ENCODE measurements around the gene GALK2. TPM values are rescaled to one million over a fixed set of nuclear protein-coding genes. Genes with fewer than 3 reads are reported as not detected.
"Not testable (repeated sequence)": the region's sequence is repeated elsewhere in the genome, so short reads cannot be mapped to it uniquely, and the experiment has no call there.

Gene GALK2
- total RNA-seq, 1 experiment from 2014 or later: 34.7 TPM

DNA sequence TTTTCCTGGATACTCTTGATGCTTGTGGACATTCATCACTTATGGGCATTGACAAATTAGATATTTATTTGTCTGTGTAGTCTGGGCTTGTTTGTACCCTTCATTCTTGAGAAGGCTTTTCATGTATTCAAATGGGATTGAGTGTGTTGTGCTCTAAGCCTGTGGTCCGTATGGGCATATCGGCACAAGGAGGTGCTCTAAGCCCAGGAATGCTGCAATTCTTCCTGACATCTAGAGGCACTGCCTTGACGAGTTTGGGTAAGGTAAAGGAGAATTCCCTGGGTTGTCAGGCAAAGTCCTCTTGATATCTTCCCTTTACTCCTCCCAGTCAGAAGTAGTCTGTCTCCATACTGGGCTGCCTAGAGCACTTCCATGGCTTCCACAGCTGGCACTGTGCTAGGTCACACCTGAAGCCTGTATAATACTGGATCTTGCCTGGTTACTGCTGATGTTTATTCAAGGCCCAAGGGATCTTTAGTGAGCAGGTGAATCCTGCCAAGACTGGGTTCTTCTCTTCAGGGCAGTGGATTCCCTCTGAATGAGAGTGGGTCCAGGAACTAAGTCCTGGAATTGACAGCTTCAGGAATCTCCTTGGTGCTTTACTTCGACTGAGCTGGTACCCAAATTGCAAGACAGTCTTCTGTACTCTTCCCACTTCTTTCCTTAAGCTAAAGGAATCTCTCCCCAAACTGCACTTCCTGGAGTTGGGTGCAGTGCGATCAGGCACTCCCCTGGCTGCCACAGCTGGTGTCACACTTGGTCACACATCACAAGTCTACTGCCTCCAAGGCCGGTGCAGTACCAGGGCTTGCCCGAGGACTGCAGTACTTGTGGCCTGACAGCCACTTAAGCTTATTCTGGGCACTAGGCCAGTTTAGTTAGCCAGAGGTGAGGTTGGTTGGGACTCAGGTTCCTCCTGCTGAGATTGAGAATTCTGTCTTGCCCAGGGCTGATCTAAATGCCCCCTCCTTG is 46.0 kb downstream of the GALK2 start:
- DNase-seq (ENCODE audit: low spot score): peak; percentile 65

DNA sequence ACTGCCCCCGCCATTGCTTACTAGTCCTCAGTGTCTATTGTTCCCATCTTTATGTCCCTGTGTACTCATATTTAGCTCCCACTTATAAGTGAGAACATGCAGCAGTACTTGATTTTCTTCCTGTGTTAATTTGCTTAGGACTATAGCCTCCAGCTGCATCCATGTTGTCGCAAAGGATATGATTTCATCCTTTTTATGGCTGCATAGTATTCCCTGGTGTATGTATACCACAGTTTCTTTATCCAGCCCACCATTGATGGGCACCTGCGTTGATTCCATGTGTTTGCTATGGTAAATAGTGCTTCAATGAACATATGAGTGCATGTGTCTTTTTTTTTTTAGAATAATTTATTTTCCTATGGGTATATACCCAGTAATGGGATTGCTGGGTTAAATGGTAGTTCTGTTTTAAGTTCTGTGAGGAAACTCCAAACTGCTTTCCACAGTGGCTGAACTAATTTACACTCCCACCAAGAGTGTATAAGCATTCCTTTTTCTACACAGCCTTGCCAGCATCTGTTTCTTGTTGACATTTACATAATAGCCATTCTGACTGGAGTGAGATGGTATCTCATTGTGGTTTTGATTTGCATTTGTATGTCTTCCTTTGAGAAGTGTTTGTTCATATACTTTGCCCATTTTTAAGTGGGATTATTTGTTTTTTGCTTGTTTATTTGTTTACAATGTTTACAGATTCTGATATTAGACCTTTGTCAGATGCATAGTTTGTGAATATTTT is 53.7 kb downstream of the GALK2 start:
- DNase-seq (ENCODE audit: low spot score): no peak

DNA sequence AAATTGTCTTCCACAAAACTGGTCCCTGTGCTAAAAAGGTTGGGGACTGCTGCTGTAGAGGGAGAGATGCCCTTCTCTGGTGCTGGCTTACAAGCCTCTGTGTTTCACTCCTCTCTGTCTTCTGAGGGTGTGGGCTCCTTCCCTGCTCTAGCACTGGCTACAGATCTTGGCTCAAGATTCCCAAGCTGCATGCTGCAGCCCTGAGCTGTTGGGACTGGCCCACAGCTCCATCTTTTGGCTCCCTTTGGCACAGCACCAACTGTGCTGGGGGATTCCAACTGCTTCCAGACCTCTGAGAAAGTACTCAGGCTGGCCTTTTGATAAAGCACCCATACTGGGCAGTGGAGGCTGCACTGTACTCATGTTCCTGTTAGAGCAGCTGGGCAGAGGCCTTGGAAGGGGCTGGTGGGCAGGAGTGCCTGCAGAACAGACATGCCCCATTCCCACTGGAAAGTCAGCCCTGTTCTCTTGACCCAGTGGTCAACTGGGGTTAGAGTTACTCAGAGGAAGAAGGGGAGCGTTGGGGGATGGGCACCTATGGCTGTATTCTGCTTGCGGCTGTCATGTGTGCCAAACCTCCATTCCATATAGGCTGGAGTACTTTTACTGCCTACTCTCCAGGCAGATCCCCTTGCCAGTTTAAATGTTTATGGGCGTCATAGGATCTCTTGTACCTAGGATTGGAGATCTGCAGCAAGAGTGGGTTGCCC is 55.7 kb downstream of the GALK2 start:
- peak; percentile 53 for DNase-seq (ENCODE audit: low spot score)

DNA sequence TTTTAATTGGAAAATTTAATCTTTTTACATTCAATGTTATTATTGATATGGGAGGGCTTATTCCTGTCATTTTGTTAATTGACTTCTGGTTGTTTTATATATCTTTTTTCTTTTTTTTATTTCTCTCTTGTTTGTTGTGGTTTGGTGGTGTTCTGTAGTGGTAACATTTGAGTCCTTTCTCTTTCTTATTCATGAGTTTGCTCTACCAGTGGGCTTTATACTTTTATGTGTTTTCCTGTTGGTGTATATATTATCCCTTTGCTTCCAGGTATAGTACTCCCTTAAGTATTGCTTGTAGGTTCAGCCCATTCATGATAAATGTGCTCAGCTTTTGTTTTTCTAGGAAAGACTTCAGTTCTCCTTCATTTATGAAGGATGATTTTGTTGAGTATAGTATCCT is 57.6 kb downstream of the GALK2 start:
- no peak for DNase-seq (ENCODE audit: low spot score)

DNA sequence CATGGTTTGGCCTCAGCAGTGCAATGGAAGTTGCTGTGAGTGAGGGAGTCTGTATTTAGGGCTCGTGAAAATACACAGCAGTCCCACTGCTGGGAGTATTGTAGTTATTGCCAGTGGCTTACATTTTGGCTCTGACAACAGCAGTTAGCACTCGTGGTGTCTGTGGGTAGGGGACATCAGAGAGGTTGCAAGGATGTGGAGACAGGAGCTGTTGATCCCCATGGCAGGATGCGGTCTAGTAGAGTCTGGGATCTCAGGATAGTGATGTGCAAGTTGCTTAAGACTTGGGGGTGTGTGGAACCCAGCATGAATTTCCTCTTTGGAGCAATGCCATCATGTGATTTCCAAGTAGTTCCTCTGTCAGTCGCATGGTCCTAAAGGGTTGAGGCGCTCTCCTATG is 59.9 kb downstream of the GALK2 start:
- DNase-seq (ENCODE audit: low spot score): no peak

DNA sequence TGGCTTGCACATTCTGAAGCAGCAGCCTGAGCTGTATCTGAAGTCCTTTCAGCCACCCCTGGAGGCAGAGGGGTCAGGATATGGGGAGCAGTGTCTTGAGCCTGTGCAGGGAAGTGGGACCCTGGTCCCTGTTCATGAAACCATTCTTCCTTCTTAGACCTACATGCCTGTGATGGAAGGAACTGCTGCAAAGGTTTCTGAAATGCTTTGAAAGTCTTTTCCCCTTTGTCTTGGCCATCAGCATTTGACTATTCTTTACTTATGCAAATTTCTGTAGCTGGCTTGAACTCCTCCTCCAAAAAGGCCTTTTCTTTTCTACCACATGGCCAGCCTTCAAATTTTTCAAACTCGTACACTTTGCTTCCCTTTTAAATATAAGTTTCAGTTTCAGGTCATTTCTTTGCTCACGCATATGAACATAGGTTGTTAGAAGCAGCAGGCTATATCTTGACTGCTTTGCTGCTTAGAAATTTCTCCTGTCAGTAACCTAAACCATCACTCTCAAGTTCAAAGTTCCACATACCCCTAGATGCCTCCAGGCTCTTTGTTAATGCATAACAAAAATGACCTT is 62.3 kb downstream of the GALK2 start:
- DNase-seq (ENCODE audit: low spot score): no peak

DNA sequence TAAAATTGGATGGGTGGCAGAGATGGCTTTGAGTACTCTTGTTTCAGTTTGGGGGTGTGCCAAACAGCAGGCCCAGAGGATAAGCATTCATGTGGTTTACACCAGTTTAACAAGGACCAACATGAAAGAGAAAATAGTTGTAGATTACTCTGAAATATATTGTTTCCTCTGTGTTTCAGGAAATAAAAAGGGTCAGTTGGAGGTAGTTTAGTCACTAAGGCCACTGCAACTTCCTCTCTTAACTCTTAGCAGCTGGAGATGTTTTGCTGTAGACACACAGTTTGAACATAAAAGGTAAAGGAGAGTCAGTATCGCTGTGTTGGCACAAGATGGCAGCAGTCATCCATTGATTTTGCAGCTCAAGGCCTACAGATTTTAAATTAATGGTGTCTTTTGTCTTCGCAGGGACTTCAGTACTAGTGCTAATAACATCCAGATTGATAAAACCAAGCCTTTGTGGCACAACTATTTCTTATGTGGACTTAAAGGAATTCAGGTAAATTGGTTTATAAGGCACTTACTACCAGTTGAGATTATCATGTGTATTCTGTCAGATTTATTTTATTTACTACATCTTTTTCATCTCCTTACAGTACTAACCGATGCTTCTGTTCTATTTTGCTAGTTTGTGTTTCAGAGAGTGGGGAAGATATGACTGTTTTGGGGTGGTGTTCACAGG is 65.5 kb downstream of the GALK2 start:
- peak; percentile 74 for DNase-seq (ENCODE audit: low spot score)

DNA sequence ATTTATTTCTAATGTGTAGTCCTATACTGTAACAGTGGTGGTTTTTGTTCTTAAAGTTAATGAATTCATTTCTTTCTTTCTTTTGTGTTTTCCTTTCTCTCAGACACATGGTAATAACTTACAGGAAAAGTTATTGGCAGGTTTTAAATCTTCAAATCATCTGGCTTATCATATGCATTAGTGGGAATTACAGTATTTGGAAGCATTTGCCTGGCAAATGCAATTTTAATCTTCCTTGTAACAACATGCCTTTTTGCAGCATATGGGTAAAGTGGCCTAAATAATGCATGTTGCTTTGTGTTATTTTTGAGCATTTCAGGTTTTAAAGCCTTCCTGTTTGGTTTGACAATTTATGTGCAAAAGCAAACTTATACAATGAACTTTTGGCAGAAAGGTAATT is 66.8 kb downstream of the GALK2 start:
- no peak for DNase-seq (ENCODE audit: low spot score)

DNA sequence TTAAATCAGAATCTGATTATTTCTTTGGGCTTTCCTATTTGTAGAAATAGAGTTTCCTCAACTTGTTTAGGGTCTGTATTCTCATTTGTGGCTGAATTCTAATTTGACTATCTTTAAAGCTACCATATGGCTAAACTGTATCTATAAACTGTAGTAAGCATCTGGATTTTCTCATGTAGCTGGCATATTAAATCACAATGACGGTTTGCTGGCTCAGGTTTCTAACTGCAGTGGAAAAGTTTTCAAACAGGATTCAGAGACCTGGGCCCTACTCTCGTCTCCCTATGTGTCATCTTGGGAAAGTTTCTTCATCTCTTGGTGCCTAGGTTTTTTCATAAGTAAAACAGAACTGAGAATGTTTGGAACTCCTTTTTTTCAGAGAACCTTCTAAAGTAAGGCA is 68.3 kb downstream of the GALK2 start:
- DNase-seq (ENCODE audit: low spot score): no peak

DNA sequence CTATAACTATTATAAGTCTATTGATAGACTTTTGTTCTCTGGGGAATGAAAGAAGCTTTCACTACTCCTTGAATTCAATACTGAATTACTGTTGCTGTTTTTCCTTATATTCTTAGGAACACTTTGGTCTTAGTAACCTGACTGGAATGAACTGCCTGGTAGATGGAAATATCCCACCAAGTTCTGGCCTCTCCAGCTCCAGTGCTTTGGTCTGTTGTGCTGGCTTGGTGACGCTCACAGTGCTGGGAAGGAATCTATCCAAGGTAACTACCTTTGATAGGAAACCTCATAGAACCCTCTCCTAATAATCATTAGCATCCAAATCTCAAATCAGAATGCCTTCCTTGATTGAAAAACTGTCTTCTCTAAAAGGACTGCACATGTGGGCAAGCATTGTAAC is 69.1 kb downstream of the GALK2 start:
- DNase-seq (ENCODE audit: low spot score): no peak

DNA sequence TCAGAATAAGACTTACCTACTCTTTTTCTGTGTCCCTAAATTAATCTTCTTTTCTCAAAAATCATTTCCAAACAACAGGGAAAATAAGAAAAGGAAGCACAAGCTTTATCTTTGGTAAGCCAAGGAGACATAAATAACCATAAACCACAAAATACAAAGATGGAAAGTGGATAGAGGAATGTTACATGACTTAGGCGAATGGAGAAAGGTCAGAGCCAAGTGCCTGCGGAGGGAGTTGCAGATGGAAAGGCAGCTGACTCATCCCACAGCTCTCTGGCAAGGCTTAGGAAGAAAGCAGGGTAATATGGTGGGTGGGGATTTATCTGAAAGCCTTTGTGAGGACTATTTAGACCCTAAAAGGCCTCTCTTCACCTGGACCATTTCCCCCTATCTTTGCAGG is 72.8 kb downstream of the GALK2 start:
- DNase-seq (ENCODE audit: low spot score): no peak

DNA sequence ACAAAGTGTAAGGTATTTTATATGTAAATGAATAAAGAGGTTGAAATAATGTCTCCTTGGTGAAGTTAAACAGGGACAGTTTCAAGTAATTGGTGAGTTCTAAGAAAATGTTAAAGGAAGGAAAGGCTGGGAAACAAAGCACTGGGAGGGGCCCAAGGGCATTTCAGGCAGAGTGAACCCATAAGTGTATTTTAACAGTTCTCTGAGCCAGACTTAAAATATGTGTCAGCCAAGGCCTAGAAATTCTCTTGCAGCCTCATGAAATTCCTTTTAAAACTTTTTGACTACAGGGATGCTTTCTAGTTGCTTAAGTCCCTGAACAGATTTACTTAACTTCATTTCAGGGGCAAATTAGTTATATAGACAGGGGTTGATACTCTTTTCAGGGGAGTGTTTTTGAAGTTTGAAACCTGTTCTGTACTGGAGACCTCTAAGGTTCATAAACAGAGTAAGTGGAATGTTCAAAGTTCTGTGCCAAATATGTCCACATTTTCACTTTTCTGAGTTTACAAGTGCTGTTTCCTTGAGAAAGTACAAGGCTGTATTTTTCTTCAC is 77.6 kb downstream of the GALK2 start:
- DNase-seq (ENCODE audit: low spot score): no peak

DNA sequence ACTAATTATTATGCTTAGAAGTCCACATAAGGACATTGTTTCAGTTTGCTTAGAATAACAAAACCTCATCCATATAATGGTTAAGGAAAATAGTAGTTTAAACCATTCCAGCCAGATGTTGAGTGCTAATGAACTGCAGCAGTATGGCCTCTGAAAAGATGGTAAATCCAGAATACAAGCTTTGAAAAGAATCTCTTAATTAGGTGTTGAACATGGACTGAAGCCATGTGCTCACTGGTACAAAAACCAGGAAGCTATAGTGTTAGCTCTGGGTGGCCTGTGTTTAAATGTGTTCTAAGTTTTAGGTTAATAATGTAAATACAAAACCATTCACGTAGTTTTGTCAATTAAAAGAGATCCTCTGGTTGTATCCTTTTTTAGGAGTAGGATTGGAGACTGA is 78.2 kb downstream of the GALK2 start:
- DNase-seq (ENCODE audit: low spot score): no peak

DNA sequence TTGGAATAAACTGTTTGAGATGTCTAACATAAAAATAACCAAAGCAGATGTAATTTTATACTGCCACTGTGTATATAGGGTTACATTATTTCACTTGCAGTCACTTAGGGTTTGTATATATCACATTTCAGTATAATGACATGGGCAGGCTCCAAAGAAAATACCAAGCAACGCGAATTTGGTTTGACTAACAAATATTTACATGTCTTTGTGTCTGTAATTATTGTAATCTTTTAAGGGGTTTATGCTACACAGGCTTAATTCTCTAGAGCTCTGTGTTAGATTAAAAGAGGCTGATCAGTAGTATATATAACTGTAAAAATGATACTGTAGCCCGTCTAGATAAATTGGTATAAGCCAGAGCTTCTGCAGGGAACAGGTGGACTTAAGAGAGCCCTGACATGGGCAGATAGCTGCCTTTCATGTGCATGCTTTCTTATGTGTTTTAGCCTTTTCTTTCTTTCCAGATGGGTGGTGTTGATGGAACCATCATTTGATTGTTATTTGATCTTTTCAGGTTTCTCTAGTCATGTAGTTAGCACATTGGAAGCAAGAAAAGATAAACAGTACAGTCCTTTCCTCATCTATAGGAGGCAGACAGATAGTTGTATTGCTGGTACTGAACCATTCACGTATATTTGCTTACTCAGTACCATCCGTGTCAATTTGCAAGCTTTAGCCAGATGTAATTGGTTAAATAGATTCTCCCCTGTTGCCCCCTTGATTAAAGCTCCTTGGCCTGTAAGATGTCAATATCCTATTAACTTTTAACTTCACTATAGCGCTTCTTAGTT is 86.1 kb downstream of the GALK2 start:
- DNase-seq (ENCODE audit: low spot score): no peak

DNA sequence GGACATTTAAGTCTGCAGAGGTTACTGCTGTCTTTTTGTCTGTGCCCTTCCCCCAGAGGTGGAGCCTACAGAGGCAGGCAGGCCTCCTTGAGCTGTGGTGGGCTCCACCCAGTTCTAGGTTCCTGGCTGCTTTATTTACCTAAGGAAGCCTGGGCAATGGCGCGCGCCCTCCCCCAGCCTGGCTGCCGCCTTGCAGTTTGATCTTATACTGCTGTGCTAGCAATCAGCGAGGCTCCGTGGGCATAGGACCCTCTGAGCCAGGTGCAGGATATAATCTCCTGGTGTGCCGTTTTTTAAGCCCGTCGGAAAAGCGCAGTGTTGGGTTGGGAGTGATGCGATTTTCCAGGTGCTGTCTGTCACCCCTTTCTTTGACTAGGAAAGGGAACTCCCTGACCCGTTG is 95.1 kb downstream of the GALK2 start:
- DNase-seq (ENCODE audit: low spot score): not testable (repeated sequence)

DNA sequence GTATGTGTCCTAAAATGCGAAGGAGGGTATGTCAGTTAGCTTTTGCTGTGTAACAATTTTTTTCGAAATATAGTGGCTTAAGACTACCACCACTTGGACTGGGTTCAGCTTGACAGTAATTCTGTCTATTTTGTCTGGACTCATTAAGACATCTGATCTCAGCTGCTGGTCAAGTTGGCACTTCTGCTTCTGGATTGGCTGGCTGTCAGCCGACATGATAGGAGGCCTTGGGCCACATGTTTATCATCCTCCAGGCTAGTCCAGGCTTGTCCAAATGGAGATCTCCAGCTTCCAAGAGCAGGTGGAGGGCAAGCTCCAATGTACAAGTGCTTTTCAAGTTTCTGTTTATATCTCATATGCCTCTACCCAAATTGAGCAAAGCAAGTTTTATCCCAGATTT is 95.9 kb downstream of the GALK2 start:
- no peak for DNase-seq (ENCODE audit: low spot score)

DNA sequence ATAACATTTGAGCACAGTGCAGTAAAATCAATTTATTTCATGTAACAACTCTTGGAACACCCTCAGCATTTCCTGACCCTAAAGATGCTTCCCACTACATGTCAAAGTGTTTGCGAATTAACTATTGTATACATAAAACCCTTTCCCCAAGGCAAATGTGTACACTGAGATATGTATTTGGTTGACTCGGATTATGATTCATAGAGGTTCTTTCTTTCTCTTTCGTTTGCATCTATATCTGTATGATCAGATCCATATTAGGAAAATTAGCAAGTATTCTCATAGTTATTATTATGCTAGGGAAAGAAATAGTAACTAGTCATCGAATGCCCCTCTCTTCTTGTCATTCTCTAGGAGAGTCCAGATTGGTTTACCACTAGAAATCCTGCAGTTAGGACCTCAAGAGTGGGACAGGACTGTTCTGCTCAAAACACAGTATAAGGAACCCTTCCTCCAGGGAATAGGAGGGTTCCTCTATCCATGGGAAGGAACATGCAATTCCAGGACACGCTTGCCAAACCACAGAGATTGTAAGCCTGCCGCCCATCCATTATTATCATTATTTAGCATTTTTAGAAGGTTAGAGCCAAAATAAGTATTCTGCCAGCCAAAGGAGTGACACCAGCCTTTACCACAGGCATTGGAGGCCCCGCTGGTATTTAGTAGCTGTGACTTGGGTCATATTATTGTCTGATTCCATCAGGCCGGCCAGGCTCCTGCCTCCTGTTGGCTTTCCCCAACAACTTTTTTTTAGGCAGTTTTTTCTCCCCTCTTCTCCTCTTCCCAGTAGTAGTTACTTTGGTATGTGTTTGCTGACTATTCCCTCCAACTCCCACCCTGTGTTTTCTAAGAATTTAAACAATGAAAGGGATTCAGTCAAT is 100.7 kb downstream of the GALK2 start:
- DNase-seq (ENCODE audit: low spot score): no peak

DNA sequence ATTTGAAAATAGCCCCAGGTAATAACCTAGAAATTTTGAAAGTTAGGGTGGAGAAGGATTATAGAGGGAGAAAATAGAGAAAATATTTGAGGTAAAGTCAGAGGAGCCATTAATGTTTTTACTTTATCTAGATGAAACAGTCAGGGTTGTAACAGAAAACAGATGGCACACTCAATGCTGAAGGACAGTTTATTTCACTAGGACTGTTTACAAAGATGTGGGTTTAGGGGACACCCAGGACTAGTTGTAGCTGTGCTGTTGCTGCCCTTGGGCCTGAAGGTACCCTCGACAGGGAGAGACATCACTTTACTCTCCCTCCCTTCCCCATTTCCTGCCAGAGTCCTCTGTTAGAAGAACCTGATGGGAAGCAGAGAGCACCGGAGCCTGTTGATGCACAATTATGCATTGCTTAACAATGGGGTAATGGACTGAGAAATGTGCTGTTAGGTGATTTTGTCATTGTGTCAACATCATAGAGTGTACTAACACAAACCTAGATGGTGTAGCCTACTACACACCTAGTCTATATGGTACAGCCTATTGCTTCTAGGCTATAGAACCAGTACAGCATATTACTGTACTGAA is 103.8 kb downstream of the GALK2 start:
- no peak for DNase-seq (ENCODE audit: low spot score)

DNA sequence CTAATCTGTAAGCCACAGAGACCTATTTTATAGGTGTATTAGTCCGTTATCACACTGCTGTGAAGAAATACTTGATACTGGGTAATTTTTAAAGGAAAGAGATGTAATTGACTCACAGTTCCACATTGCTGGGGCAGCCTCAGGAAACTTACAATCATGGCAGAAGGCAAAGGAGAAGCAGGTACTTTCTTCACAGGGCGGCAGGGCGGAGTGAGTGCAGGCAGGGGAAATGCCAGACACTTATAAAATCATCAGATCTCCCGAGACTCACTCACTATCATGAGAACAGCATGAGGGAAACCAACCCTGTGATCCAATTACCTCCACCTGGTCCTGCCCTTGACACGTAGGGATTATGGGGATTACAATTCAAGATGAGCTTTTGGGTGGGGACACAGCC is 108.7 kb downstream of the GALK2 start:
- no peak for DNase-seq (ENCODE audit: low spot score)
